ENCODE measurements around the gene RTKN2. TPM values are rescaled to one million over a fixed set of nuclear protein-coding genes. Genes with fewer than 3 reads are reported as not detected.
A peak's percentile ranks its signal among the peaks of the same experiment; 100 is the strongest.

RTKN2 gene
- total and polyA plus RNA-seq, 2 experiments from 2014 or later, result 0.68 to 6.6 TPM

DNA sequence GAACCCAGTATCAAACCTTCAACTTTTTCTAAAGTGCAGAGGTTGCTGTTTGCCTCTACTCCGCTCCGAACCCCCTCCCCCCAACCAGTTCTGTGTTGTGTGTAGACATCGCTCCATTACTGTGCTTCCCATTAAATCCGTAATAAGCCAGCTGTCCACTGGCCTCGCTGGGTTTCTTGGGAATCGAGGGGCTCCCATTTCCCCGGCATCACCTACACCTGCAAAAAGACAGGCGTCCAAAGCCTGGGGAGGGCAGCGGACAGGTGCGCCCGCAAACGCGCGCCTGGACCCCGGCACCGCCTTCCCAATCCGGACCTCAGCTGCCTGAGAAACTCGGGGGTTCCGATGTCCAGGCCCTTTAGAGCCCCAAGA is 631 bp downstream of the RTKN2 start:
- under 1% methylated on average over 19 of the region's 19 CpGs for WGBS (ENCODE audit: low lambda C conversion rate, missing lambda C conversion rate)
- TF ChIP-seq, protein P1, sequence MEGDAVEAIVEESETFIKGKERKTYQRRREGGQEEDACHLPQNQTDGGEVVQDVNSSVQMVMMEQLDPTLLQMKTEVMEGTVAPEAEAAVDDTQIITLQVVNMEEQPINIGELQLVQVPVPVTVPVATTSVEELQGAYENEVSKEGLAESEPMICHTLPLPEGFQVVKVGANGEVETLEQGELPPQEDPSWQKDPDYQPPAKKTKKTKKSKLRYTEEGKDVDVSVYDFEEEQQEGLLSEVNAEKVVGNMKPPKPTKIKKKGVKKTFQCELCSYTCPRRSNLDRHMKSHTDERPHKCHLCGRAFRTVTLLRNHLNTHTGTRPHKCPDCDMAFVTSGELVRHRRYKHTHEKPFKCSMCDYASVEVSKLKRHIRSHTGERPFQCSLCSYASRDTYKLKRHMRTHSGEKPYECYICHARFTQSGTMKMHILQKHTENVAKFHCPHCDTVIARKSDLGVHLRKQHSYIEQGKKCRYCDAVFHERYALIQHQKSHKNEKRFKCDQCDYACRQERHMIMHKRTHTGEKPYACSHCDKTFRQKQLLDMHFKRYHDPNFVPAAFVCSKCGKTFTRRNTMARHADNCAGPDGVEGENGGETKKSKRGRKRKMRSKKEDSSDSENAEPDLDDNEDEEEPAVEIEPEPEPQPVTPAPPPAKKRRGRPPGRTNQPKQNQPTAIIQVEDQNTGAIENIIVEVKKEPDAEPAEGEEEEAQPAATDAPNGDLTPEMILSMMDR (IDR thresholded peaks at IDR 0.05; ENCODE audit: poor library complexity), result no peak
- TF ChIP-seq EZH2 (IDR thresholded peaks at IDR 0.05; ENCODE audit: borderline replicate concordance) (no peak), EZH2phosphoT487 (IDR thresholded peaks at IDR 0.05; ENCODE audit: low read depth, severe bottlenecking, unreplicated experiment) (no peak)
- H2AFZ ChIP-seq, result peak overlapping the region; percentile 51
- H3K27ac ChIP-seq, result no peak overlapping the region
- peaks cover 23% of the 10 kb centered on the region for H3K79me2 ChIP-seq
- H3K9me3 ChIP-seq (ENCODE audit: low read depth), result no peaks in the 10 kb centered on the region
- H3K9me2 ChIP-seq (replicated peaks; ENCODE audit: insufficient read depth), result no peaks in the 10 kb centered on the region
- H3K4me2 ChIP-seq, result peak overlapping the region; percentile 90
- H3K4me3 ChIP-seq, result peak overlapping the region; percentile 41
- no peaks in the 10 kb centered on the region for H3K36me3 ChIP-seq (replicated peaks; ENCODE audit: insufficient read depth, low read depth)
- H3K4me1 ChIP-seq (ENCODE audit: insufficient read depth), result peaks cover 3% of the 10 kb centered on the region
- no peaks in the 10 kb centered on the region for H4K20me1 ChIP-seq (ENCODE audit: insufficient read depth, poor library complexity, severe bottlenecking)
- peak; percentile 13 for DNase-seq (ENCODE audit: low spot score)
- H3K27me3 ChIP-seq, result no peaks in the 10 kb centered on the region

DNA sequence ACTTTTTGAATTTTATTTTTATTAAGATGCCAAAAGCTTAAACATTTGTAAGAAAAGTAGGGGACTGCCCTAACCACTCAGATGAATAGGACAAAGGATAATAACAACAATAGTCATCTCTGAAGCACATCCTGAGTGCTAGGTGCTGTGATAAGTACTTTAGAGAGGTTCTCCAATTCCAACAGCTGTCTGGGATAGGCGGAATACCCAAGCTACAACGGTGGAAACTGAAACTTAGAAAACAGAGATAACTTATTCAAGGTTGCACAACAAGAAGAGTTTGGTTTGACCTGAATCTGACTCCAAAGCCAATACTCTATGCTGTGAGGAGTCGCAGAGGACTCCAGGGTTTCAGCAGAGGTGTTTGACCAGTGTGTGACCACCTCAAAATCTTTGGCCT is 2.0 kb downstream of the RTKN2 start:
- Histone ChIP-seq H3K4me3 (no peak overlapping the region), H3K27me3 (no peaks in the 10 kb centered on the region), H3K9me2 (replicated peaks; ENCODE audit: insufficient read depth) (no peaks in the 10 kb centered on the region), H3K9me3 (ENCODE audit: low read depth) (no peaks in the 10 kb centered on the region), H3K79me2 (peaks cover 31% of the 10 kb centered on the region), H4K20me1 (ENCODE audit: insufficient read depth, poor library complexity, severe bottlenecking) (no peaks in the 10 kb centered on the region), H3K4me2 (peak overlapping the region; percentile 90), H3K27ac (no peak overlapping the region), H3K4me1 (ENCODE audit: insufficient read depth) (peaks cover 3% of the 10 kb centered on the region), H2AFZ (no peak overlapping the region), H3K36me3 (replicated peaks; ENCODE audit: insufficient read depth, low read depth) (no peaks in the 10 kb centered on the region)
- no peak for DNase-seq (ENCODE audit: low spot score)
- TF ChIP-seq EZH2 (IDR thresholded peaks at IDR 0.05; ENCODE audit: borderline replicate concordance) (no peak), EZH2phosphoT487 (IDR thresholded peaks at IDR 0.05; ENCODE audit: low read depth, severe bottlenecking, unreplicated experiment) (no peak)
- TF ChIP-seq, protein P1 (IDR thresholded peaks at IDR 0.05; ENCODE audit: poor library complexity), result no peak
- WGBS (ENCODE audit: low lambda C conversion rate, missing lambda C conversion rate), result 62% methylated on average over 3 of the region's 3 CpGs

DNA sequence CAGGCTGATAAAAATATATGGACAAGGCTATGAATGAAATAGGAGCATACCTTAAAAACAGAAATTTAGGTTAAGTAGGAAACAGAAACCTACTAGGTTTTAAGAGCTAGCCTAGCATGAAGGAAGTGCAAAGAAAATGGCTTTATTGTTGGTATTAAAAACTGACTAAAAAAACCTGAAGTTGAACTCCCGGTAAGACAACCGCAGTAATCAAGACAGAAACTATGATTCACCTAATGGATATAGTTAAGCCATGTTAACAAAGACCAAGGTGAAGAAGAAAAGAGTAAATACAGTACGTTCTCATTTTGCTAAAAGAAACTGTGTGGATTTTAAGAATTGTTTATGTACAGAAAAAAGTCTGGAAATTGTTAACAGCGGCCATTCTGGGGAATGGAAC is 2.5 kb downstream of the RTKN2 start:
- no peak for DNase-seq (ENCODE audit: low spot score)
- no peaks in the 10 kb centered on the region for H3K27me3 ChIP-seq
- H3K79me2 ChIP-seq, result peaks cover 31% of the 10 kb centered on the region
- 59% methylated on average over 4 of the region's 4 CpGs for WGBS (ENCODE audit: low lambda C conversion rate, missing lambda C conversion rate)
- peaks cover 3% of the 10 kb centered on the region for H3K4me1 ChIP-seq (ENCODE audit: insufficient read depth)
- no peak overlapping the region for H3K27ac ChIP-seq
- TF ChIP-seq EZH2 (IDR thresholded peaks at IDR 0.05; ENCODE audit: borderline replicate concordance) (no peak), EZH2phosphoT487 (IDR thresholded peaks at IDR 0.05; ENCODE audit: low read depth, severe bottlenecking, unreplicated experiment) (no peak)
- TF ChIP-seq, protein P1 (IDR thresholded peaks at IDR 0.05; ENCODE audit: poor library complexity), result no peak
- H3K9me2 ChIP-seq (replicated peaks; ENCODE audit: insufficient read depth), result no peaks in the 10 kb centered on the region
- no peaks in the 10 kb centered on the region for H3K9me3 ChIP-seq (ENCODE audit: low read depth)
- H4K20me1 ChIP-seq (ENCODE audit: insufficient read depth, poor library complexity, severe bottlenecking), result no peaks in the 10 kb centered on the region
- peak overlapping the region; percentile 90 for H3K4me2 ChIP-seq
- H3K4me3 ChIP-seq, result no peak overlapping the region
- no peak overlapping the region for H2AFZ ChIP-seq
- H3K36me3 ChIP-seq (replicated peaks; ENCODE audit: insufficient read depth, low read depth), result no peaks in the 10 kb centered on the region

Measured in hepatocyte (in vitro differentiated cells).